ENCODE measurements around the gene GCA.
A peak's percentile ranks its signal among the peaks of the same experiment; 100 is the strongest.

DNA sequence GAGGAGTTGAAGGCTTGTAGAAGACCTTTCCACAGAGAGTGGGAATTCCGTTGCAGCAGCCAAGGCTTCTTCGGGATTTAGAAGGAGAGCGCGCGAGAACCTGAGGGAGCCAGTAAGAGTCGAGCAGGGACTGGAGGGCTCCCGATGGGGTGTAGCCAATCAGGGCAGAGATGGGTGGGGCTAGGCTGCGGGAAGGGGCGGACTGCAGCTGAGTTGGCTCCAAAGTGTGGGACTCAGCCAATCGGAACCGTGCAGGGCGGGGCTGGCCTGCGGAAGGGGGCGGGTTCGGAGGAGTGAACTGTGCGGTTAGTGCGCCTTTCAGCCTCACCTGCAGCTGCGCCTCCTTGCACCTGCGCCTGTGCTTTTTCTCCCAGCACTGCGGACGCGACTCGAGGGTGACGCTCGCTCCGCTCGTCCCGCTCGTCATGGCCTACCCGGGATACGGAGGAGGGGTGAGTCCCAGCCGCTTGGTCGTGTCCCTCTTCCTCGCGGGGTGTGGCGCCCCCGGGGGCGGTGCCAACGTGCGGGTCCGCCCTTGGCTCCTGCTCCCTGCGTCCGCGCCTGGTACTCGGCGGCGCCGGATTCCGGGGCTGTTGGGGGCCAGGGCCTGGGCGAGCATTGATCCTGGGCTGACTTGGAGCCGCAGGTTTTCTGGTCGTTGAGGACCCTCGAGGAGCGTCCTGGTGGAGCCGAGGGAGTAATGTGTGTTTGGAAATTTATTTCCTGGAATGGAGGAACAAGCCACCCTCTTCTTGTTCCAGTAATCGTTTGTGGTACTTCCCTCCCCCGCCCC is at the start of gene GCA:
- peak; percentile 77; the same call in 1 of the 2 replicates for TF ChIP-seq POLR2A (IDR thresholded peaks at IDR 0.05; ENCODE audit: low read depth, low read length)
- TF ChIP-seq POLR2AphosphoS5 (IDR thresholded peaks at IDR 0.05; ENCODE audit: low read depth, low read length): peak; percentile 71
- TF ChIP-seq TAF1 (IDR thresholded peaks at IDR 0.05; ENCODE audit: borderline replicate concordance, low read depth, low read length): 0 out of 2 replicates have a peak, but pooled peaks have one; percentile 50

Data from GM12892 (cell line).